Mesendoderm (in vitro differentiated cells): ENCODE results near the gene CYP3A5.

ENCODE experiments used
- DNase-seq: peaks from one replicate; pipeline ENCODE4 v3.0.0; 2013
- H2AK5ac ChIP-seq: 2 replicates; pipeline ENCODE4 v1.6.1; 2013; ENCODE audit warnings: low read length, inconsistent platforms
- H2BK120ac ChIP-seq: 2 replicates; pipeline ENCODE4 v1.6.1; 2013; ENCODE audit warnings: low read depth, mild to moderate bottlenecking, low read length, moderate library complexity, mixed read lengths
- H2BK15ac ChIP-seq: replicated peaks from 2 replicates; pipeline ENCODE4 v1.6.1; 2013; ENCODE audit warnings: low read depth, mild to moderate bottlenecking, moderate library complexity
- H2BK5ac ChIP-seq: 2 replicates; pipeline ENCODE4 v1.6.1; 2013; ENCODE audit warnings: low read length, inconsistent platforms
- H3K18ac ChIP-seq: 2 replicates; pipeline ENCODE4 v1.6.1; 2013; ENCODE audit warnings: mild to moderate bottlenecking, low read length, mixed read lengths
- H3K23ac ChIP-seq: one replicate; pipeline ENCODE4 v1.6.1; 2013; ENCODE audit warnings: low read length
- H3K27ac ChIP-seq: 2 replicates; pipeline ENCODE4 v1.5.1; 2013; ENCODE audit warnings: low read depth, mild to moderate bottlenecking, inconsistent platforms, low read length, moderate library complexity
- H3K27me3 ChIP-seq: 2 replicates; pipeline ENCODE4 v1.6.1; 2013; ENCODE audit warnings: low read length, control low read depth, mild to moderate bottlenecking, inconsistent platforms; ENCODE audit not compliant: insufficient read depth, poor library complexity
- H3K36me3 ChIP-seq: 2 replicates; pipeline ENCODE4 v1.6.1; 2013; ENCODE audit warnings: low read length, inconsistent platforms; ENCODE audit not compliant: control insufficient read depth, insufficient read depth
- H3K4ac ChIP-seq: one replicate; pipeline ENCODE4 v1.6.1; 2013; ENCODE audit warnings: low read depth, mild to moderate bottlenecking, low read length, moderate library complexity
- H3K4me1 ChIP-seq: 2 replicates; pipeline ENCODE4 v1.6.1; 2013; ENCODE audit warnings: low read depth, low read length, inconsistent platforms; ENCODE audit not compliant: control insufficient read depth
- H3K4me2 ChIP-seq: 2 replicates; pipeline ENCODE4 v1.6.1; 2013; ENCODE audit warnings: low read length
- H3K4me3 ChIP-seq: 2 replicates; pipeline ENCODE4 v1.5.1; 2013; ENCODE audit warnings: mild to moderate bottlenecking, low read length
- H3K56ac ChIP-seq: one replicate; pipeline ENCODE4 v1.6.1; 2013; ENCODE audit warnings: low read length
- H3K79me1 ChIP-seq: 2 replicates; pipeline ENCODE4 v1.6.1; 2013; ENCODE audit warnings: low read length, inconsistent platforms
- H3K79me2 ChIP-seq: 2 replicates; pipeline ENCODE4 v1.6.1; 2013; ENCODE audit warnings: mild to moderate bottlenecking, low read length; ENCODE audit not compliant: control insufficient read depth, insufficient read depth
- H3K9ac ChIP-seq: 2 replicates; pipeline ENCODE4 v1.6.1; 2013; ENCODE audit warnings: low read length, inconsistent platforms
- H4K5ac ChIP-seq: one replicate; pipeline ENCODE4 v1.6.1; 2013; ENCODE audit warnings: low read length
- H4K8ac ChIP-seq: one replicate; pipeline ENCODE4 v1.6.1; 2013; ENCODE audit warnings: low read depth, mild to moderate bottlenecking, control low read depth, low read length, moderate library complexity
- WGBS: extraction: QIAGEN DNeasy Blood & Tissue Kit; methylation state at CpG from one replicate; pipeline ENCODE4 v1.1.7; 2013; ENCODE audit warnings: low lambda C conversion rate, missing lambda C conversion rate; ENCODE audit not compliant: insufficient coverage; ENCODE audit errors: extremely low coverage; 5-methylcytosine and 5-hydroxymethylcytosine counted together

Gene CYP3A5

DNA sequence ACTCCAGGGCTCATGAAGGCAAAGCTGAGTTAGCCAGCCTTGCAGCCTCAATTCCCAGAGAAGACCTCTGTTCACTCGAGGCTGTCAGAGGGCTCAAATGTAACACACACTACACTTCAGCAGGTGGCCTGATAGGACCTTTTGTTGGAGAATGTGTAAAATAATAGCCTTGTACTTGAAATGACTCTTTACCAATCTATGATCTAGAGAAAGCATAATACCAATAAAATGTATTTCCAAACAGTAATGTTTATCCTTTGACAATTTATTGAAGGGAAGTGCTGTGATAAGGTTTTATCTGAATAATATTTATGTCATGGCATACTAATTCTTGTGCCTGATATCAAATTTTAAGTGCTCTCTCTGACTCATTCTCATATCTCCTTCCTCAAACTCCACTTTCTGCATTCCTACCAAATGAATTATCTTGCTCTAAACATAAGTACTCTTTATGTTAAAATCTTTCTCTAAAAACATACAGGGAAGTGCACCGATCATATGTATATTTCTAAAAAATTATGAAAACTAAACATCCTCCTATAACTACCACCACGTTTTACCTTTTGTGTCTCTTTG lies 34.3 kb upstream of the CYP3A5 start:
- H3K4ac ChIP-seq = no peak overlapping the region
- H3K18ac ChIP-seq = no peak overlapping the region
- no peak overlapping the region for H4K8ac ChIP-seq
- no peak overlapping the region for H2BK5ac ChIP-seq
- no peak overlapping the region for H3K23ac ChIP-seq
- 100% methylated on average over 1 of the region's 3 CpGs for WGBS
- no peaks in the 10 kb centered on the region for H3K79me1 ChIP-seq
- H3K79me2 ChIP-seq = no peaks in the 10 kb centered on the region
- DNase-seq = no peak
- no peak overlapping the region for H4K5ac ChIP-seq
- no peak overlapping the region for H3K56ac ChIP-seq
- no peaks in the 10 kb centered on the region for H3K27me3 ChIP-seq
- no peak overlapping the region for H2AK5ac ChIP-seq
- H3K4me1 ChIP-seq = no peaks in the 10 kb centered on the region
- H3K27ac ChIP-seq = no peak overlapping the region
- H3K36me3 ChIP-seq = no peaks in the 10 kb centered on the region
- no peak overlapping the region for H3K4me2 ChIP-seq
- H3K9ac ChIP-seq = no peak overlapping the region
- no peak overlapping the region for H2BK15ac ChIP-seq
- no peak overlapping the region for H3K4me3 ChIP-seq
- H2BK120ac ChIP-seq = no peak overlapping the region

DNA sequence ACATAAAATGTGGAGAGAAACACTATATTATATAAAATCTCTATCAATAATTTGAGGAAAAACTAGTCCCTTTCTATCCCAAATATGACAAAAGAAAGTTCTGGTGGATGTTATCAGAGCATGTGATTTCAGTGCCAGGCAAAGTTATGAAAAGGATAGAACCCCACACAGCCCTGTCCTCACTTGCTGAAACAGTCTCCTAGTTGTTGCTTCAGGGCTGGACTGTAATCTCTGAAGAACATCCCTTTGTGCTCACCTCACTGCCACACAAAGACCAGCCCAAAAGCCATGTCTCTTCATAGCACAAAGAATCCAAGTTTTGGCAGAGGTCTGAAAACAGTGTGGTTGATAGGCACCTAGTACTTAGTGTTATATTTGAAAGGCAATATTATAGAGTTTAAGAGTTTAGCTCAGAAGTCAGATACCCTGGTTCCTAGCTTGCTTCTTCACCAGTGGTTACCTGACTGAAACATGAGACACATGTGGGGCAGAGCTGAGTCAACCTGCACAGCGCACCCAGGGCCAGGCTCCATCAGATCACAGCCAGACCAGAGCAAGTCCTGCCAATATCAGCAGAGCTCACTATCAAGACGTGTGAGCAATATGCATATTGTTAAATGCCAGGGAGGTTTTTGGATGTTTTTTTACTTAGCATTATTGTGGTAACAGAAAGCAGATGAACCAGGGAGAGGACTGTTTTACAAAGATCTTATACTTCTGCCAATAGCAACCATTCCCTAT lies 30.2 kb upstream of the CYP3A5 start:
- Histone ChIP-seq H3K56ac (no peak overlapping the region), H3K79me1 (no peaks in the 10 kb centered on the region), H3K4me1 (no peaks in the 10 kb centered on the region), H3K4me3 (no peak overlapping the region), H2BK120ac (no peak overlapping the region), H3K23ac (no peak overlapping the region), H3K36me3 (no peaks in the 10 kb centered on the region), H2BK15ac (no peak overlapping the region), H2BK5ac (no peak overlapping the region), H3K27ac (no peak overlapping the region), H3K9ac (no peak overlapping the region), H3K4me2 (no peak overlapping the region), H3K18ac (no peak overlapping the region), H2AK5ac (no peak overlapping the region), H3K4ac (no peak overlapping the region), H3K79me2 (no peaks in the 10 kb centered on the region), H4K5ac (no peak overlapping the region), H4K8ac (no peak overlapping the region), H3K27me3 (no peaks in the 10 kb centered on the region)
- DNase-seq = no peak
- WGBS = no CpG with 5 or more reads among the region's 2 CpGs

DNA sequence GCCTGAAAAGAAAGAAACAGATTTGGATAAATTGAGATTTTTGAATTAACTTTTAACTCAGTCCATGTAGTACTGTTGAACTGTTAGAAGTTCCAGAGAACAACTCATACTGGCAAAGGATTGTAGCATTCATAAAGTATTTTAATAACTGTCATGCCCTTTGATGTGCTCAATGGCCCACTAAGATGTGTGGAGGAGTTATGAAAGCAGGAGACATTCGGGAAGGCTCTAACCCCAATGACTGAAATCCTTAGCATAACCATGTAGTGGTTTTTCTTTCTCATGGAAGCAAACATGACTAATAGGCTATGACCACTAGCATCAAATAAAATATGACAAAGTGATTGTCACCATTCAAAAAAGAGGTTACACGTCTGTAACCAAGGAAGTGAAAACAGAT lies 29.5 kb upstream of the CYP3A5 start:
- no peak overlapping the region for H3K23ac ChIP-seq
- H2BK120ac ChIP-seq = no peak overlapping the region
- no peak for DNase-seq
- no peak overlapping the region for H3K56ac ChIP-seq
- no peaks in the 10 kb centered on the region for H3K36me3 ChIP-seq
- H4K5ac ChIP-seq = no peak overlapping the region
- no peak overlapping the region for H3K18ac ChIP-seq
- no peaks in the 10 kb centered on the region for H3K79me1 ChIP-seq
- no peaks in the 10 kb centered on the region for H3K79me2 ChIP-seq
- H2BK15ac ChIP-seq = no peak overlapping the region
- no peak overlapping the region for H3K27ac ChIP-seq
- no peaks in the 10 kb centered on the region for H3K4me1 ChIP-seq
- no CpG with 5 or more reads among the region's 2 CpGs for WGBS
- no peak overlapping the region for H2BK5ac ChIP-seq
- no peaks in the 10 kb centered on the region for H3K27me3 ChIP-seq
- no peak overlapping the region for H3K4ac ChIP-seq
- H3K4me3 ChIP-seq = no peak overlapping the region
- no peak overlapping the region for H3K9ac ChIP-seq
- no peak overlapping the region for H3K4me2 ChIP-seq
- no peak overlapping the region for H2AK5ac ChIP-seq
- no peak overlapping the region for H4K8ac ChIP-seq

DNA sequence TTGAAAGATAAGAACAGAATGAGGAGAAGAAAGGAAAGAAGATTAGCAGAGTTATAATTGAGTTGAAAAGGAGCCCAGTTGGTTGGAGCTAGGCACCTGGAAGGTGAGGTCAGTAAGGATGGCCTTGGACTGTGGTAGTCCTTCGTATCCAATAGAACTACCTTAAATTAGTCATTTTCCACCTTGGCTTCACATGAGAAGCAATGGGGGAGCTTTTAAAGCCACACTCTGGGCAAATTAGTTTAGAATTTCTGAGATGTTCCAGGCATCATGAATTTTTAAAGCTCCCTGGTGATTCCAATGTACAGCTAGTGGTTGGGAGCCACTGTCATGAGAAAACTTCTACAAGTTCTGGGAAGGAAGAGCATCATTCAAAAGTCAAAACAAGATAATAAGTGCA lies 27.3 kb upstream of the CYP3A5 start:
- H3K79me1 ChIP-seq = no peaks in the 10 kb centered on the region
- H3K27me3 ChIP-seq = no peaks in the 10 kb centered on the region
- no peak overlapping the region for H3K23ac ChIP-seq
- H3K4me1 ChIP-seq = no peaks in the 10 kb centered on the region
- H2BK5ac ChIP-seq = no peak overlapping the region
- H3K79me2 ChIP-seq = no peaks in the 10 kb centered on the region
- H2AK5ac ChIP-seq = no peak overlapping the region
- no peak overlapping the region for H4K5ac ChIP-seq
- no peak overlapping the region for H4K8ac ChIP-seq
- no peak overlapping the region for H3K27ac ChIP-seq
- no peaks in the 10 kb centered on the region for H3K36me3 ChIP-seq
- no peak overlapping the region for H3K56ac ChIP-seq
- no peak overlapping the region for H2BK120ac ChIP-seq
- H2BK15ac ChIP-seq = no peak overlapping the region
- H3K18ac ChIP-seq = no peak overlapping the region
- no peak overlapping the region for H3K9ac ChIP-seq
- no peak overlapping the region for H3K4ac ChIP-seq
- no peak overlapping the region for H3K4me2 ChIP-seq
- no CpG with 5 or more reads among the region's 1 CpG for WGBS
- DNase-seq = peak; percentile 52
- no peak overlapping the region for H3K4me3 ChIP-seq

DNA sequence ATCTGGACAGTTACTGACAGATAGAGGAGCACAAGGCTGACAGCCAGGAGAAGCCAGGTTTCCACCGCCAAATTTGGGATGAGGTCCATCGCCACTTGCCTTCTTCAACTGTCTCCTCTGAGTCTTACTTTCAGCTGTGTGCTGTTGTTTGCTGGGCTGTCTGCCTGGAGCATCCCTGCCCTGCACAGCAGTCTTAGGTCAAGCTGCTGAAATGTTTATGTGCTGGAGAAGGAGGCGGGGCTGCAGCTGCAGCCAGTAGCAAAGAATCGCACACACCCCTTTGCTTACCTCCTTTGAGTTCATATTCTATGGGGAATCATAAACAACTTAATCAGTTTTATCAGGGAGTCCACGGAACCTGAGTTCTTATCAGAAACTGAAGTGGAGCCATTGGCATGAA lies 20.1 kb upstream of the CYP3A5 start:
- Histone ChIP-seq H3K4me1 (no peaks in the 10 kb centered on the region), H3K79me1 (no peaks in the 10 kb centered on the region), H3K18ac (no peak overlapping the region), H3K4me2 (no peak overlapping the region), H3K27me3 (no peaks in the 10 kb centered on the region), H2BK120ac (no peak overlapping the region), H2AK5ac (no peak overlapping the region), H3K23ac (no peak overlapping the region), H4K5ac (no peak overlapping the region), H3K4ac (no peak overlapping the region), H3K56ac (no peak overlapping the region), H2BK5ac (no peak overlapping the region), H3K27ac (no peak overlapping the region), H3K36me3 (no peaks in the 10 kb centered on the region), H2BK15ac (no peak overlapping the region), H3K79me2 (no peaks in the 10 kb centered on the region), H4K8ac (no peak overlapping the region), H3K4me3 (no peak overlapping the region), H3K9ac (no peak overlapping the region)
- DNase-seq = no peak
- no CpG with 5 or more reads among the region's 5 CpGs for WGBS
